Right forelimb (tissue), 1 donor: Measurements from ENCODE around the gene LAIR1.
"Not testable (repeated sequence)": the region's sequence is repeated elsewhere in the genome, so short reads cannot be mapped to it uniquely, and the experiment has no call there.

Experiments used
- DNase-seq: peaks from one replicate; pipeline ENCODE4 v3.0.0-alpha.2; 2018

LAIR1 gene

DNA sequence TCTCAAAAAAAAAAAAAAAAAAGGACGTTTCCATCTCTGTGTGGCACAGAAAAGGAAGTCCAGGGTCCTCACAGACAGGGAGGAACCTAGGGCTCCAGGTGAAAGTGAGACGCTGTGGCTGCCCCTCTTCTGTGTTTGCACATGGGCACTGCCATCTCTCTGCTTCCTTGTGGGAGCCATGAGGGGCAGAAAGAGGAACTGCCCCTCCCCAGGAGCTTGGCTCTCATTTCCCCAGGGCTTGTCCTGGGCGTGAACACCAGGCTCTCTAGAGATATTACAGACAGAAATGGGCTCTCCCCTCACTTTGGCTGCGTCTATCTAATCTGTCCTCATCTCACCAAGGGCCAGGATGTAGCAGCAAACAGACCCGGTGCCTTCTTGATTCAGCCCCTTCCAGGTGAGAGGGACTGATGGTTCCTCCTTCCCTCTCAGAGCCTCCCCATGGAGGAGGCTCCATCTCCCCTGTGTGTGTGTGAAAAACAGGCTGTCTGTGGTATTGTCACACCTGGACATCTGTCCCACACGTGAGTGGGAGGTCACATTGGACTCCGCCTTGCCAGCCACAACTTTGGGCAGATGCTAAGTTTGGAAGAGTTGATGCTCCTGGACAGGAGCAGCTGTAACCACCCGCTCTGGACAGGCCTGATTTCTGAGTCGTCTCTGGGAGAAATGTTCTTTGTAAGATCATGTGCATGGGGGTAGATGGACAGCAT, 24.9 kb downstream of the LAIR1 start:
- DNase-seq, result no peak

DNA sequence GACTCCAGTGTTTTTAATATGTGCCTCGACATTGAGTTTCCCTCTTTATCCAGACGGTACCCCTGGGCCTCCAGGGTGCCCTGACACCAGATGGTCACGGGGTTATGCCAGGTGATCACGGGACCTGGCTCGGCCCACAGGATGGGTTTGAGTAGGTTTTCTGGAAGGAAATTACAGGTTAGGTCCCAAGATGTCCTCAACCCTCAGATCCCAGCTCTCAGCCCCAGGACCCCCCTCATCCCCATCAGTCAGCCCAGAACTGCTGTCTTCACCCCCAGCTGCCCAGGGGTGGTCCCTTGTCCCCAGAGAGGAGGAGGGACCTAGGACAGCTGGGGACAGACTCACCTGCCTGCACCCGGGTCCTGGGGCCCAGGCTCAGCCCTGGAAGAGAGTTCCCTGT, 26.2 kb downstream of the LAIR1 start:
- DNase-seq, result no peak

DNA sequence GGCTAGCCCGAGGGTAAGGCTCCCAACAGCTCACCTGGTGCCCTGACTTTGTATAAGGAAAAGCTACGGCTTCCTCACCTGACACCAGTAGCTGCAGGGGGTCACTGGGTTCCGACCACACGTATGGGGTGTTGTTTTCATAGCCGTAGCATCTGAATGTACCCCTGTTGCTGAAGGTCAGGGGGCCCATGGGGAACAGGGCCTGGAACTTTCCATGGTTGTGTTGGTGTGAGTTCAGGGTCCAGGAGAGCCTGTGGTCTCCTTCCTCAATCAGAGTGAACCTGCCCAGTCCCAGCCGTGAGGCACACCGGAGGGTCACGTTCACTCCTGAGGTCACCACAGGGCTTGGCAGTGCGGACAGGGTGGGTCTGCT, 26.9 kb downstream of the LAIR1 start:
- no peak for DNase-seq

DNA sequence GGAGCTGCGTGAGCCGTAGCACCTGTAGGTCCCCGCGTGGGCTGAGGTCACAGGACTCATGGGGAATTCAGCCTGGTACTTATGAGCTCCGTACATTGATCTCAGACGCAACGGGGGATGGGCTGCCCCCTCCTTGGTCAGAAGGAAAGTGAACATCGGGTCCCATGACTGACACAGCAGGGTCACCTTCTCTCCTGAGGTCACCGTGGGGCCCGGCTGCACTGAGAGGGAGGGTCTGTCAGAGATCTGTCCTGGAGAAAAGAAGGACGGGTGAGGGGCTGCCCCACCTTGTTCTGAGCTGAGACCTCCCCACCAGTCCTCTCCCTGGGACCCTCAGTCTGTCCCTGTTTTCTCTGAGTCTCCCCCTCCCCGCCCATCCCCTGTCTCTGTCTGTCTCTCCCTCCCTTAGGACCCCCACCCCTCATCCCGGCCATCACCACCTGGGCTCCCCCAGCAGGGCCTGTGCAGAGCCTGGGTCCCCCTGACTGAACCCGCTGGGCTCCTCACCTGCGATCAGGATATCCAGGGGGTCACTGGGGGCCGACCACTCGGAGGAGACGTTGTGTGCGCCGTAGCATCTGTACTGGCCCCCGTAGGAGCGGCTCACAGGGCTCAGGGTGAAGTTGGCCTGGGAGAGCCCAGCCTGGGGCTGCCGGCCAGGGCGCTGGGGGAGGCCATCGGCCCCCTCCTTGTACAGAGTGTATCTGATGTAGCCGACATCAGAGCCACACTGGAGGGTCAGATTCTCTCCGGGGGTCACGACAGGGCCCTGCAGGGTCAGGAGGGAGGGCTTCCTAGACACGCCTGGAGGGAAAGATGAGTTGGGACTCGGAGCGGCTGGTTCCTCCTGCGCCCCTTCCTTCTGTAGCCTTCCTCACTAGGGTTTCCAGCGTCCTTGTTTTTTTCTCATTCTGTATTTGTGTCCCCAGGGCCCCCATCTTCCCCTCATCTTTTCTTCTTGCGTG, 27.6 kb downstream of the LAIR1 start:
- no peak for DNase-seq

DNA sequence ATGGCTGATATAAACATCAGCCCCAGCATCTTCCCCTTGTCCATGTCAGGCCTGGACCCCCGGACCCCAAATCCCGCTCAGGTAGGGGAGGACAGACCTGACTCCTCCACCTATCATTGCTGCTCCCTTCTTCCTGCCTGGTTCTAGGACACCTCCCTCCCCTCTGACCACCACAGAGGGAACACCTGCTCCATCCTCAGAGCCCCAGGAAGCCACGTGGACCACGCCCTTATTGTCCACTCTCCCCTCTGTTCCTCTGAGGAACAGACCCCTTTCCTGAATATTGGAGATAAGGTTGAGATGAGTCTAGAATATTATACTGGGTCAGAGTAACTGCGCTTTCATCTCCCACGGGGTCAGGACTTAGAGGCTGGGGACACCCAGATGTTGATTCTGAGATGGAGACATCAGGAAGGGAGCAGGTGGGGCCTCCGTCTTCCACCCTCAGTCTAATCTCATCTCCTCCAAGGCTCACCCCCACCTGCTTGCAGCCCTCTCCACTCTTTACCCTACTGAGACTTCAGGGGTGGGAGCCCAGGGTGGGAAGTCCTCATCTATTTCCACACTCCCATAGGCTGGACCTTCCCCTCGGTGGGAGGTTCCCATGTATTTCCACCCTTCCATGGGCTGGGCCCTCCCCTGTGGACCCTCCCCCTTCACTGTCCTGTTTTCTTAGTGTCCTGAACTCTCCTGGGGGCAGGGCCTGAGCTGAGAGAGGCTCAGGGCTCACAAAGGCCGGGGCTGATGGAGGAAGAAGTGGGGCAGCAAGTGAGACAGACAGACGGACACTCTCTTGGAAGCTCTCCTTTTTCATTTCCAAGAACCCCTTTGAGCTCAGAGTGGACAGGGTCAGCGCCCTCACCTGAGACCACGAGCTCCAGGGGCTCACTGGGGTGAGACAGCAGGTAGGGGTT, 28.5 kb downstream of the LAIR1 start:
- DNase-seq, result no peak

DNA sequence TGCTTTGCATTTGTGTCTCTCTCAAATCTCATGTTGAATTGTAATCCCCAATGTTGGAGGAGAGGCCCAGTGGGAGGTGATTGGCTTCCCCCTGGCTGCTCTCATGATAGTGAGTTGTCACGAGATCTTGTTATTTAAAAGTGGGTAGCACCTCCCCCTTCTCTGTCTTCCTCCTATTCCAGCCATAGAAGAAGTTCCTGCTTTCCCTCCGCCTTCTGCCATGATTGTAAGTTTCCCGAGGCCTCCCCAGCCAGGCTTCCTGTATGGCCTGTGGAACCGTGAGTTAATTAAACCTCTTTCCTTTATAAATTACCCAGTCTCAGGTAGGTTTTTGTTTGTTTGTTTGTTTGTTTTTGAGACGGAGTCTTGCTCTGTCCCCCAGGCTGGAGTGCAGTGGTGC, 29.6 kb downstream of the LAIR1 start:
- DNase-seq, result no peak

DNA sequence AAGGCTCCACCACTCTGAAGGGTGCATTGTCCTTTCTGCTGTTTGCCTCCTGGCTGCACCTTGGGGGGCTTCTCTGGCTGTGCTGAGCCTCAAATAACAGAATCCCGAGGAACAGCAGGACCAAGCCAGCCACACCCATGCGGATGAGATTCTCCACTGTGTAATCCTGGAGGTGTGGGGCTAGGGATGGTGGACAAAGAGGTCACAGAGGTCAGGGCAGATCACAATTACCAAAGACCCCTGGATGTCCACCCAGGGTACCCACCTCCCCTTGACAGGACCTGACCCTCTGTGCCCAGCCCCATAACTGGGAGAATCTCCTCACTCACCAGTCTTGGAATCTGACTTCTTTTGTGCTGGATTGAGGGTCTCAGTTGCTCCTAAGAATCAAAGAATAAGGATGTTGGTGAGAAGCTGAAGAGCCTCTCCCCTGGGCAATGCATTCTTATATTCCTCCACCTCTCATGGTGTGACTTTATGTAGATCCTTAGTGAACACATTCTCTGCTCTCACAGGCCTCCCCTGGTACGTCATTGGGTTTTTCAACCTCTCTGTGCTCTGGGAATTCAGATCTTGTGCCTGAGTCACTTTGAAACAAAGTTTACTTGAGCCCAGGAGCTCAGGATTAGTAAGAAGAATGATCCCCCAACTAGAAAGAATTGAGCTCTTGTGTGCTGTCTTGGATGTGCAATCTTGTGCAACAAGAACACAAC, 31.0 kb downstream of the LAIR1 start:
- no peak for DNase-seq

DNA sequence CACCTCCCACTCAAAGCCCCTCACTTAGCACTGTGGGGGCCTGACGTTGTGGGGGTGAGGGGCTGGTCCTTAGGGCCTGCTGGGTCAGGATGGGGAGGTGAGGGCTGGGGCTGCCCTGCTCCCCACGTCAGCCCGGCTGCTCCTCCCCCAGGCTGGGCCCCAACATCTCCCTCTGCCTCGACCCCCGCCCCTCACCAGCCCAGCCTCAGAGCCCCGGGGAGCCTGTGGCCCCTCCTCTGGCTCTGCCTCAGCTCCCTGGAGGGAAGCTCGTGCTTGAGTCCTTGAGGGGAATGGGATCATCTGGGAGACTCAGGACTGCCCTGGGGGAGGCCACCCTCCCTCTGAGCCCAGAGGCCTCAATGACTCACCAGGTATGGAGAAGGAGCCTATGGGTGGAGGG, 32.6 kb downstream of the LAIR1 start:
- no peak for DNase-seq

DNA sequence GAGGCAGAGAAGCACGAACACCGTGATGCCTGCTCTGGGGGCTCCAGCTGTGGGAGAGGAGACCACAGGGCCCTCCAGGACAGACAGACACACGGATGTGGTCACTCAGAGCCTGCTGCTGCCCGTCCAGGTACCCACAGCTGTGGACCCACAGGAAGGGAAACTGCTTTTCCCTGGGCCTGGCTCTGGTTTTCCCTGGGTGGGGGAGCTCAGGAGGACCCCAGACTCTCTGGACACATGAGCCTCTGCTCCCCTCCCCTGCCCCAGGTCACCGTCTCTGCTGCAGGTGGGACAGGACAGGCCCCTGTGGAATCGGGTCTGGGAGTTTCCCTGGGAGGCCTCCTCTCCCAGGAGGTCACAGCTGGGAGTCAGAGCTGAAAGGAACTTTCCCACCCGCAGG, 33.1 kb downstream of the LAIR1 start:
- no peak for DNase-seq

DNA sequence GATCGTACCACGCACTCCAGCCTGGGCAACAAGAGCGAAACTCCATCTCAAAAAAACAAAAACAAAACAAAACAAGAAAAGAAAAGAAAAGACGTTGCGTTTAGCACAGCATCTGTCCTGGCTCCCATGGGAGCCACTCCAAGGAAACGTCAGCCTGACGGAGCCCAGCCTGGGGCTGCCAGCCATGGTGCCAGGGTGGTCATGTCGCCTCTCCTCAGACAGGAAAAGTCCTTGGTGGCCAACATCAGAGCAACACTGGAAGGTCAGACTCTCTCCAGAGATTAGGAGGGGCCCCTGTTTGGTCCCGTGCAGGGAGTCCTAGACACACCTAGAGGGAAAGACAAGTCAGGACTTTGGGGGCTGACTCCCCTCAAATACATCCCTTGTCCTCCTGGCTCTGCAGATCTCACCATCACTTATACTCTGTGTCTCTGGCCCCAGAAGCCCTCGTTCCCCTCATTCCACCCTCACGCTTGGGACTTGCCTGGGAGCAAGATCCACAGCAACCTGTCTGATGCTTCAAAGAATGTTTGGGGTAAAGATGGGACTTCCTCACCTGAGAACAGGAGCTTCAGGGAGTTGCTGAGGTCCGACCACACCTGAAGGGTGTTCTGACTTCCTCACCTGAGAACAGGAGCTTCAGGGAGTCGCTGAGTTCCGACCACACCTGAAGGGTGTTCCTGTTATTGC, 35.1 kb downstream of the LAIR1 start:
- DNase-seq, result no peak

DNA sequence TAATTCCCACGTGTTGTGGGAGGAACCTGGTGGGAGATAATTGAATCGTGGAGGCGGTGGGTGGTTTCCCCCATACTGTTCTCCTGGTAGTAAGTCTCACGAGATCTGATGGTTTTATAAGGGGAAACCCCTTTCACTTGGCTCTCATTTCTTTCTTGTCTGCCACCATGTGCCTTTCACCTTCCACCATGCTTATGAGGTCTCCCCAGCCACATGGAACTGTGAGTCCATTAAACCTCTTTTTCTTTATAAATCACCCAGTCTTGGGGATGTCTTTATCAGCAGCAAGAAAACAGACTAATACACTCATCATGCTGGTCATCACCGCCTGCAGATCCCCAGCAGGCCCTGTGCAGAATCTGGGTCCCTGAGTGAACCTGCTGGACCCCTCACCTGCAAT, 36.0 kb downstream of the LAIR1 start:
- not testable (repeated sequence) for DNase-seq

DNA sequence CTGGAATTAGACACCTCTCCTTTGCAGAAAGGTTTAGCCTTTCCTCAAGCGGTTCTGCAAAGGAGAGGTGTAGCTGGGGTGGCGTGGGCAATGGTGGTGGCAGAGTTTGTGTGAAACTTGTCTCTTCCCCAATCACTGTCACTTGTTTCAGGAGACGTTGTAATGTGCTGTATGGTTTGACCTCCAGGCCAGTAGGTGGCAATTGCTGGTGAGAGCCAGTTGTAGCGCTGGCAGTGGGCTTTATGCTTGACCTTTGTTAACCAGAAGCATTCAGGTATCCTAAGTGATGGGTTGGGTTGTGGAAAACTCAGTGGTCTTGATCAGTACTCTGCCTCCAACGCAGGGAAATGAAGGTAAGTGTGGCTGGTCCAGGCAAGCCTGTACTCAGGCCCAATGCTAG, 39.1 kb downstream of the LAIR1 start:
- DNase-seq, result no peak

DNA sequence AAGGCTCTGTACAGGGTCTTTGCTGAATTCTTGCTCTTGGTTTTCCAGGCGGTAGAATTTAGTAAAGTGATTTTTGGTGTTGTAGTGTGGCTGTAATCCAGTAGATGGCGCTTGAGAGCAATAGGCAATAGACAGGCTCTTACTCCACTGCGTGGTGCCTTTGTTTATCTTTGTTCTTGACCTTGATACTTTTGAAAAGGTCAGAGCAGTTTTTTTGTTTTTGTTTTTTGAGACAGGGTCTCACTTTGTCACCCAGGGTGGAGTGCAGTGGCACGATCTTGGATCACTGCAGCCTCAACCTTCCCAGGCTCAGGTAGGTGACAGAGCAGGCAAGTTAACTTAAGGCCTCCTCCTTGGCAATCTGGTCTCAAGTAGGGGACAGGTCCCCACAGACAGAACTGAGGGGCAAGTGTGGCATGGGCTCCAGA, 39.5 kb downstream of the LAIR1 start:
- DNase-seq, result no peak

DNA sequence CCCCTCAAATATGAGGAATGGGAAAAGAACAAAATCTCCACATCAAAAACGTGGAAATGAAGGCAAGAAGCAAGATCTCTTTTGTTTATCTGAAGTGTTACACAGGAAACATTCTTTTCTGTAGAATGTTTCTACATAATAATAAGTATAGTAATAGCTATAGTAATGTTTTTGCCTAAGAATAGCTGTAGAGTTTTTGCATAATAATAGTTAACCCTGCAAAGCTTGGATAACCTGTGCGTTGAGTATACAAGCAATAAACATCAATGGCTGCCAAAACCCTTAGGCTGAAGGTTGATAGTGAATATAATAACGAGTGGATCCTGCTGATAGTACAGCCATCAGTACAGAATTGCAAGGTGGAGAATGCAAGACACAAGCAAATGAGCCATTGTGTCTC, 40.7 kb downstream of the LAIR1 start:
- DNase-seq, result no peak

DNA sequence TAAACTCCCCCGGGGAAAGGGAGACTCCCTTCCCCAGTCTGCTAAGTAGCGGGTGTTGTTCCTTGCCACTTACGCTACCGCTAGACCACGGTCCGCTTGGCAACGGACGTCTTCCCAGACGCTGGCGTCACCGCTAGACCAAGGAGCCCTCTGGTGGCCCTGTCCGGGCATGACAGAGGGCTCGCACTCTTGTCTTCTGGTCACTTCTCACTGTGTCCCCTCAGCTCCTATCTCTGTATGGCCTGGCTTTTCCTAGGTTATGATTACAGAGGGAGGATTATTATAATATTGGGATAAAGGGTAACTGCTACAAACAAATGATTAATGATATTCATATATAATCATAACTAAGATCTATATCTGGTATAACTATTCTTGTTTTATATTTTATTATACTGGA, 41.8 kb downstream of the LAIR1 start:
- not testable (repeated sequence) for DNase-seq

DNA sequence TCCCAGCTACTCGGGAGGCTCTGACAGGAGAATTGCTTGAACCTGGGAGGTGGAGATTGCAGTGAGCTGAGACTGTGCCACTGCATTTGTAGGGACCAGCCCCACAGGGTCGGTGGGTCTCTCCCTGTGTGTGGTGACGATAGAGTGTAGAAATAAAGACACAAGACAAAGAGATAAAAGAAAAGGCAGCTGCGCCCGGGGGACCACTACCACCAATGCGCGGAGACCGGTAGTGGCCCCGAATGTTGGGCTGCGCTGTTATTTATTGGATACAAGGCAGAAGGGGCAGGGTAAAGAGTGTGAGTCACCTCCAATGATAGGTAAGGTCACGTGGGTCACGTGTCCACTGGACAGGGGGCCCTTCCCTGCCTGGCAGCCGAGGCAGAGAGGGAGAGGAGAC, 42.4 kb downstream of the LAIR1 start:
- not testable (repeated sequence) for DNase-seq

DNA sequence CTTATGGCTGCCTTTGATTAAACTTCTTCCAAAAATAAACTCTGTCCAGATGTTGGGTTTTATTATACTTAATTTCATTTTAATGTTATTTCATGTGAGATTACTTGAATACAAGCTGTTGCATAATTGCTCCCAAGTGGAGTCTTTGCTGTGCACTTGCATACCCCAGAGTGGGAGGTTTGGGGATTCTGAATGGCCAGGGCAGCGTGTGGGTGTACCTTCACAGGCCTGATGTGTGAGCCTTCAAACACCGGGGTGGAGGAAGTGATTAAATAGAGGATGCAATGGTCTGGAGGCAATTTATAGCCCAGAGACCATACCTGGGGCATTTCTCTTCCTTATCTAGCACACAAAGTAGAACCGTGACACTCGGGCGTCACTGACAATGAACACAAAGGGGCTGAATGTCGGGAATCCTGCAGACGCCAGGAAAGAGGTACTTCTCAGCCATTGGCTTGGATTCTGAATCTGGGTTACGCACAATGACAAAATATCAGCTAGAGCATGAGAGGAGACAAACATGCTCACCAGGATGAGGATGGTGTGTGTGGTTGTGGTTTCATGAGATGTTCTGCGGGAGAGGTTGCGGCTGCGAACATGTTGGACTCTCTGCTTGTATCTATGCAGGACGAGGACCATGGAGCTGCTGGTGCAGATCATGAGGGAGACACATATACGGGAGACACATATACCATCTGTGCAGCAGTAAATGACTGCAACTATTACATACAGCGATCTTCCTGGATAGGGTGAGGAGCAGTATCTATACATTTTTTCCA, 44.6 kb downstream of the LAIR1 start:
- no peak for DNase-seq

DNA sequence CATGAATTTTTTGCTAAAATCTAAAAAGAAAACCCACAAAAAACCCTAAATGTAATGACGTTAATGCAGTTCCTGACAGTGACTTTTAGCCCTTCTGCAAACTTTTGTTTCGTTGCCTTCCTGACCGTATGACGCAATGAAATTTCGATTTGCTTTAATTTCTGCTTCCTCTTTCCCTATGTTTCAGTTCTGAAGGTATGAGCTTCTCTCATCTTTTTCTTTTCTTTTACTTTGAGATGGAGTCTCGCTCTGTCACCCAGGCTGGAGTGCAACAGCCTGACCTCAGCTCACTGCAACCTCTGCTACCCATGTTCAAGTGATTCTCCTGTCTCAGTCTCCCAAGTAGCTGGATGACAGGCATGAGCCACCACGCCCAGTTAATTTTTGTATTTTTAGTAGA, 45.7 kb downstream of the LAIR1 start:
- DNase-seq, result no peak

DNA sequence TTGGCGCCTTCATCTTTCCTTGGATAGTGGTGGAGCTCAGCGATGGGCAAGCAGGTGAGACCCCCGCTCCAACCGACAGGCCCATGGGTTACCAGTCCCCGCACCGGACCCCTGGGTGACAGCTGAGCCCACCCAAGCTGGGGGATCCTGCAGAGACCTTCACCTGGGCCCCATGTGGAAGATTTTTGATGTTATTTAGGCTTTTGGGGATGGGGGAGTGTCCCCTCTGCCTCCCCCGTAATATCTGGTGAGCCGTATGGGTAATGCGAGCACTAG, 46.8 kb downstream of the LAIR1 start:
- DNase-seq, result no peak

DNA sequence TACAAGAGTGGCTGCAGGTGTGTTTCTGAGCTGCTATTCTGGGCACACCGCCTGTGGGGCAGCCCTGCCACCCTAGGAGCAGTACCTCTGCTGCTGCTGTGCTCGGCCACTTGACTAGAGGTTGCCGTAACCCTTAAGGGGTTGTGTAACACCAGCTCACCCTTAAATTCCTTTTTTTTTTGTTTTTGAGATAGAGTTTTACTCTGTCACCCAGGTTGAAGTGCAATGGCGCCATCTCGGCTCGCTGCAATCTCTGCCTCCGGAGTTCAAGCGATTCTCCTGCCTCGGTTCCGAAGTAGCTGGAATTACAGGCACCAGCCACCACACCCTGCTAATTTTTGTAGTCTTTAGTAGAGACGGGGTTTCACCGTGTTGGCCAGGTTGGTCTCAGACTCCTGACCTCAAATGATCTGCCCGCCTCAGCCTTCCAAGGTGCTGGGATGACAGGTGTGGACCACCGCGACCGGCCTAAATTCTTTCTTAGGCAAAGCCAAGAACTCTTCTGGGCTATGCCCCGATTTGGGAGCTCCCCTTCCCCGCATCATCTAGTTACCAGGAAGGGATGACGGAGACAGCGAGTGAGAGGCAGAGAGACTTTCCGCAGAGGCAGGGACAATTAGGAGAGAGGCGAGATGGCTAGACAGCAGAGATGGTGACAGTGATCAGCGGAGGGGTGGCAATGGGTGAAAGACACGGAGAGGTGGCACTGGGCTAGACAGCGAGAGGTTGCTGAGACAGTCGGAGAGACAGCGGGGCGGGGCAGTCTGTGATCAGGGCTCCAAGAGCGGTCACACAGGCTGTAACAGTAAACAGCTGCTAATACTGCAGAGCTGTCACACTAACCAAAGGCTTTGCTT, 47.4 kb downstream of the LAIR1 start:
- no peak for DNase-seq
